Large intestine (tissue), 3 donors: ENCODE results near the gene ADPRHL1. TPM values are rescaled to one million over a fixed set of nuclear protein-coding genes. Genes with fewer than 3 reads are reported as not detected.
A peak's percentile ranks its signal among the peaks of the same experiment; 100 is the strongest.

Experiments used
- DNase-seq, 2 donors: peaks; one replicate each; pipeline versions ENCODE4 v3.0.0 to v3.0.0-alpha.2; 2013
- H3K27ac ChIP-seq: one replicate; pipeline ENCODE4 v1.5.1; 2013; ENCODE audit warnings: low read length
- H3K27me3 ChIP-seq: 2 replicates; pipeline ENCODE4 v1.6.1; 2013; ENCODE audit warnings: low read length; ENCODE audit not compliant: control insufficient read depth, insufficient read depth
- H3K36me3 ChIP-seq: 2 replicates; pipeline ENCODE4 v1.6.1; 2013; ENCODE audit warnings: low read length; ENCODE audit not compliant: control insufficient read depth, insufficient read depth
- H3K4me1 ChIP-seq: one replicate; pipeline ENCODE4 v1.6.1; 2013; ENCODE audit warnings: low read length; ENCODE audit not compliant: control insufficient read depth, insufficient read depth
- H3K4me3 ChIP-seq: one replicate; pipeline ENCODE4 v1.5.1; 2013; ENCODE audit warnings: low read length
- H3K9me3 ChIP-seq: one replicate; pipeline ENCODE4 v1.6.1; 2013; ENCODE audit warnings: mild to moderate bottlenecking, low read depth, low read length, moderate library complexity; ENCODE audit not compliant: control insufficient read depth
- WGBS: methylation state at CpG from one replicate; pipeline ENCODE4 v1.1.5; 2013; ENCODE audit warnings: low lambda C conversion rate; ENCODE audit not compliant: insufficient coverage; 5-methylcytosine and 5-hydroxymethylcytosine counted together
- polyA plus RNA-seq: library from polyadenylated mRNA; unstranded; fragments of 120-200 nt; gene quantifications from one replicate; pipeline ENCODE4 v1.2.1, GENCODE V29; 2013

The ADPRHL1 gene
- polyA plus RNA-seq, 1 donor: 2.8 TPM

DNA sequence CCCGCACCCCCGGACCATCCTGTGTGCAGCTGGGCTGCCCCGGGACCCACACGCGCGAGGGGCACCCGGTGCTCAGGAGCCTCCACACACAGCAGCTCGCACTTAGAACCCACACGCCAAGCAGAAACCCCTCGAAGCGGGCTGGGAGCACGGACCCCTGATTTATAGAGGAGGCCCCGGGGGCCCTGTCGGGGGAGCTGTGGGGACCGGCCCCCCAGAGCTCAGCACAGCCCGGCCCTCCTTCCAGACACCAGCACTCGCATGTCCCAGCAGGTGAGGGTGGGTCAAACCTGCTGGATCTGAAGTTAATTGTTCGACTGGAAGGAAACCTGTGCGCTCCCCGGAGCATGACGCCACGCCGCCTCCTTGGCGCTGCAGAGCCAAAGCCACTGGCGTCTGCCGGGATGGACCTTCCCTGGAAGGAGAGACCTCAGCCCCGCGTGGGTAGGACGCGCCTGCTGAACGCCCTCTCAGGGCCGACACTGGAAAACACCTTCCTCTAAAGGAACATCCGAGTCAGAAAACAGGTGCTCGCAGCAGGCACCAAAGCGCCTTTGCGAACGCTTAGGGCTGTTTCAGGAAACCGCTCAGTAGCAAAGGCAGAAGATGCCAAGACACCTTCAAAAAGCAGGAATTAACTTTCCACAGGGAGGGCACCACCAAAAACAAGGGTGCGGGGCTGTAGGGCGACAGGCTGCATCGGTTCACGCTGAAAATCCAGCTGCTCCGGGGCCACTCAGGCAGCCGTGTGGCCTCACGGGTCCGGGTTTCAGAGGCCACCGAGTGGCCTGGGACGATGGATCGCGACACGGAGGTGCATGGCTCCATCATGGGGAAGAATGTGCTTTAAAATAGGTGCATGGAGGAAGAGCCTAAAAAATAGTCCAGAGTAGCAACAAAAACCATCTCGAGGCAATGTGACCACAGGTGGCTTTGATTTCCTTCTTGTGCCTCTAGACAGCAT lies 51.6 kb downstream of the ADPRHL1 start:
- DNase-seq: no peak
- Histone ChIP-seq H3K9me3 (no peaks in the 10 kb centered on the region), H3K27ac (no peak overlapping the region), H3K4me3 (no peak overlapping the region), H3K27me3 (no peaks in the 10 kb centered on the region), H3K4me1 (peaks cover 12% of the 10 kb centered on the region), H3K36me3 (no peaks in the 10 kb centered on the region)
- WGBS: no CpG with 5 or more reads among the region's 52 CpGs

DNA sequence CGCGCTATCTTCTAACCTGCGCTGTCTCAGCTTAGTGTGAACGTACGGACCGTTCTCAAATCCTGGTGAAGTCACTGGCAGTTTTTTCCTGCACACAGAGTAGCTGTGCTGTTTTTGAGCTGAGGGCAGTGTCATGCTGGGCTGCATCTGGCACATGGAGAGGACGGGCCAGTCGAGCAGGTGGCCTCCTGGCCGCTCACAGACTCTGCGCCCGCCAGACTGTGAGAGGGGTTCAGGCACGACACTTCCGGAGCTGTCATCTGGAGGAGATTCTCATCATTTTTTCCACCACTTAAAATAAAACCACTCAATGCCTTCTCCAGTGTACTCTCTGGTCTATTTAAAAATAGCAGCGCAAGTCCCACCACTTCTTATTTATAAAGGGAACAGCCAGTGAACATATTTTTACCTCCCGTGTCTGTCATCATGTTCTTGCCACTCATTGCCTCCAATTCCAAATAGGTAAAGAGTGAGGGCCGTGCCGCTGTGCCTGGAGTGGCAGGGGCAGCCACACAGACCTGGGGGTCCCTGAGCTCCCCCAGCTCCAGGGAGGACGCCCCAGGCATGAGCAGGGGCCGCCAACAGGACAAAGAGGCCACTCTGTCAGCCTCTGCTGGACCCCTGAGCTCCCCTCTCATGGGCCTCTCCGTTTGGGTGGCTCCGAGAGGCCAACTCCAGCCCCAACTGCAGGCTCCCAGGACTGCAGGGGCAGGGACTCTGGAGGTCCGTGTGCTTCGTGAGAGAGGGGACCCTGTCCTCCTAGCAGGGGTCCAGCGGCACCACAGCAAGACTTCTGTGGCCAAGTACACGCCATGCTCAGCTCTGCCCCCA lies 52.5 kb downstream of the ADPRHL1 start:
- Histone ChIP-seq H3K27me3 (no peaks in the 10 kb centered on the region), H3K4me3 (no peak overlapping the region), H3K36me3 (no peaks in the 10 kb centered on the region), H3K27ac (no peak overlapping the region), H3K9me3 (no peaks in the 10 kb centered on the region), H3K4me1 (peaks cover 20% of the 10 kb centered on the region)
- WGBS: no CpG with 5 or more reads among the region's 25 CpGs
- DNase-seq: no peak

DNA sequence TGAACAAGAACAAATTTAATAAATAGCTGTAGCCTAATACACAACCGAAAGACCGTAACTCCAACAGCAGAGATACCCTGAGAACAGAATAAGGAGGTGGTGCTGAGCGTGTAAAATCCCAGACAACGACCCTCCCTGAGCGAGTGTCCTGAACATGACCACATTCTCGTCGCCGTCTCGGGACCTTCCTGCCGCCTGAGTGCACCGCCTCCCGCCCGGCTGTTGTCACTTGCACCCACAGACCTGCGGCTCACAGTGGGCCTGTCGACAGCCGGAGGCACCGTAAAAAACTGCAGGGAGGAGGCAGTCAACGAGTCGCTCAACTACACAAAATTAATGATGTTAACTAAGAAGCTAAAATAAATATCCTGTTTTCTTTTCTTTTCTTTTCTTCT lies 53.5 kb downstream of the ADPRHL1 start:
- Histone ChIP-seq H3K27me3 (no peaks in the 10 kb centered on the region), H3K4me1 (peaks cover 20% of the 10 kb centered on the region), H3K27ac (no peak overlapping the region), H3K36me3 (no peaks in the 10 kb centered on the region), H3K4me3 (no peak overlapping the region), H3K9me3 (no peaks in the 10 kb centered on the region)
- no CpG with 5 or more reads among the region's 19 CpGs for WGBS
- no peak for DNase-seq

DNA sequence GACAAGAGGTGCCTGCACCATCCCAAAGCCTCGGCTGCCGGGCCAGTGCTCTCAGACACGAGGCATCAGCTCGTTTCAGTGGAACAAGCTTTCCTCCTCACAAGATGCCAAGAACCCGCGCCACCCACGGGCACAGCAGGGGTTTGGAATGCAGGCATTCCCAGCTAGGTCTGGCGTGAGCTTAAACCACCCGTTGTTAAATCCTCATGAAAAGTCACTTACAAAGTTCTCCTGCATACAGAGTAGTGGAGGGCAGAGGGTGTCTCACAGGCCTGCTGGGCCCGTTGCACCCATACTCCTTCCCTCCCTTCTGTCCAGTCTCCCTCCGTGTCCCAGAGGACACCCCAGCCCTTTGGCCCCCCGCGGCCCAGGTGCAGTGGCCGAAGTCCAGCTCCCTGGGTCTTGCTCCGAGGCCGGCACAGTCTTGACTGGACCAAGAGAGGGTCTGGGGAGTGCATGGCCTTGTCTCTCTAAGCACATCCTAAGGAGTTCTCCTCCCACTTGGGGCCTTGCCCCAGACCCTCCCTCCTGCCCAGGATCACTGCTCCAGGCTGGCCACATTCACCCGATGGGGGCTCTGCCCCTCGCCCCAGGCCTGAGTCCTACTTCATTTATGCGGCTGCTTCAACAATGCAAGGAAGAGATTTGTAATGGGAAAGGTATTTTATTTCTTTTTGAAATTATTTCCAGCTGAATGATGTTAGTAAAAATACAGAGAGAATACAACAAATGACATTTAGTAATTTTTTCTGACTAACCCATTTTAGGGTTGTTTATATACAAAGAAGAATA lies 54.1 kb downstream of the ADPRHL1 start:
- Histone ChIP-seq H3K9me3 (no peaks in the 10 kb centered on the region), H3K27me3 (no peaks in the 10 kb centered on the region), H3K27ac (no peak overlapping the region), H3K4me3 (no peak overlapping the region), H3K36me3 (no peaks in the 10 kb centered on the region), H3K4me1 (peaks cover 20% of the 10 kb centered on the region)
- DNase-seq: no peak
- no CpG with 5 or more reads among the region's 19 CpGs for WGBS

DNA sequence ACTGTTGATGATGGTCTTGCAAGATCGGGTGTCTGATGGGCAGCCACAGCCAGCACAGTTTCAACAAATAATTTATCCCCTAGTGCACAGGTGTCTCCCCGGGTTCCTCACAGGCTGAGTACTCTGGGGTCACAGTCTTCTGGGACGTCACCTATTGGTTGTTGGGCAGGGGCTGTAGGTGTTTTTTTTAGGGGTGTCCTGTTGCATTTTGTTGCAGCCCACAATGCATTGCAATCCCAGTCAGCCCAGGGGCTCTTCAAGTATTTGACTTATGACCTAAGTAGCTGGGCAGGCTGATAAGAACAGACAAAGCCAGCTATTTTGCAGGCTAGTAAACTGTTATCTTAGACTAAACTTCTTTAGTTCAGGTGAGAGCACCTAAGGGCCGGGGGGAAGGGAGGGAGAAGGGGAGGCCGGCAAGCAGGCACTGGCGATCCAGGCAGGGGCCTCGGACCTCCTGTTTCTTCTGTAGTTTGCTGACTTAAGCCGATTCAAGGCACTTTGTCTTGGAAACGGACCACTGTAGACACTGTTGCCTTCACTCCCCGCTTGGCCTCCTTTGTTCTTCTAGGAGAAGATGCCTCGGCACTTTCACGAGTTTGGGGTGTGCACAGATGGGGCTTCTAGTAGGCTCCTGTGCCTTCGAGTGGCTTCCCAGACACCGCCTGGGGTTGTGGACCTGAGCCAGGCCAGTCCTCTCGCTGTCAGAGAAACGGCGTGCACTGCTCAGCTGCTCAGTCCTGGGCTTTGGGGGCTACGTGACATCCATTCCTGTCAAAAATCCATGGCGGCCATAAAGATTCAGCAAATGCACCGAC lies 55.5 kb downstream of the ADPRHL1 start:
- Histone ChIP-seq H3K27me3 (no peaks in the 10 kb centered on the region), H3K27ac (peak overlapping the region; percentile 37), H3K4me1 (peaks cover 24% of the 10 kb centered on the region), H3K4me3 (no peak overlapping the region), H3K9me3 (no peaks in the 10 kb centered on the region), H3K36me3 (no peaks in the 10 kb centered on the region)
- DNase-seq: peak in 1 of 2 donors; percentile 39
- 40% methylated on average over 1 of the region's 20 CpGs for WGBS

DNA sequence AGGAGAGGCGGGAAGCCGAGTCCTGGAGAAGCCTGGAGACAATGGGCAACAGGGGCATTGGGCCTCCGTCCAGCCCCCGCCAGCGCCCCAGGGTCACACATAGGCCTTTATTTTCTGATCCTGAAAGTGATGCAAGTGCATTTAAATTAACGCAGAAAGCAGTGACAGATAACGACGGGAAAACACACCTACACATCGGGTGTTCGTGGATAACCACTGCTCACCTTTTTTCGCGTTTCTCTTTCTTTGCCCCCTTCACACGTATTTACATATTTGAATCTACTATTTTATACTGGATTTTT lies 59.0 kb downstream of the ADPRHL1 start:
- WGBS: no CpG with 5 or more reads among the region's 13 CpGs
- DNase-seq: no peak
- Histone ChIP-seq H3K27me3 (no peaks in the 10 kb centered on the region), H3K4me3 (no peak overlapping the region), H3K4me1 (peaks cover 24% of the 10 kb centered on the region), H3K27ac (no peak overlapping the region), H3K36me3 (no peaks in the 10 kb centered on the region), H3K9me3 (peaks cover 3% of the 10 kb centered on the region)

DNA sequence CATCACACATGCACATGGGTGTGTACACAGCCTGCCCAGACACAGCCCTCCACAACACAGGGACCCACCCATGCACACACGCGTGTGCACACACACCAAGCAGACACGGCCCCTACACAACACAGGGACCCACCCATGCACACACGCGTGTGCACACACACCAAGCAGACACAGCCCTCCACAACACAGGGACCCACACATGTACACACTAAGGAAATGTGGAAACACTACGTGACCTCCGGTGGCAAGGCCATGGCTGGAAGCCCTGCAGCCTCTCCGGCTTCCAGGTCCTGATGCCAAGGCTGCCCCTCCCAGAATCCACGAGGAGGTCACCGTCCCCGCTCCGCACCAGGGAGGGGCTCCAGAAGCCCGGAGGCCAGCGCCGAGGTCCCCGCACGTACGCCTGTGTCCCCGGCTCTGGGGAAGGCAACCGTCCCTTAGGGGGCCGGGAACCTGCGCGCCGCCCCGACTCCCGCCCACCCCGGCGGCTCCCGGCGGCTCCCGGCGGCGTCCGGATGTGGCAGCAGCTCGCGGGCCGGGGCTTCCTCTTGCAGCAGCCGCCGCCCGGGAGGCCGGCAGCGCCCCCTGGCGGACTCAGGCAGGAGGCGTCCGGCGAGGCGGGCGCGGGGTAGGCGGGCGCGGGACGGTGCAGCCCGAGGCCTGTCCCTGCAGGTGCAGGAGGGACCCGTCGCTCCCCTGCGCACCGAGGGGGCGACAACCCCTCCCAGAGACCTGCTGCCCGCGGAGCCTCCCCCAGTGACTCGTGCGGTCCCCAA lies 59.5 kb downstream of the ADPRHL1 start:
- Histone ChIP-seq H3K27me3 (no peaks in the 10 kb centered on the region), H3K4me1 (peaks cover 24% of the 10 kb centered on the region), H3K27ac (no peak overlapping the region), H3K9me3 (peaks cover 3% of the 10 kb centered on the region), H3K36me3 (no peaks in the 10 kb centered on the region), H3K4me3 (peak overlapping the region; percentile 83)
- DNase-seq: peak; percentile 73 to 75
- no CpG with 5 or more reads among the region's 63 CpGs for WGBS

DNA sequence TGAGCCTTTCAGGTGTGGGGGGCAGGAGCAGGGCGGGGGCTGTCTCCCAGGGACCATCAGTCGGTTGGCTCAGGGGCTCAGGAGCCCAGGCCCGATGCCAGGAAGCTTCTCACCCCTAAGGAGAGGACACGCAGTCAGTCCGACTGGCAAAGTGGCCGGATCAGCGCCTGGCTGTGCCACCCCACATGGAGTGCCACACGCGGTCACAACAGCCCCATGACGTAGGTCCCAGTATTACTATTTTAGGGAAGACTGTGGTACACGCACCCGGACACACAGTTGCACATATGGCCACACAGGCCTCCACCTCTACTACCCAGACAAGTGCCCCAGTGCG lies 60.1 kb downstream of the ADPRHL1 start:
- Histone ChIP-seq H3K4me3 (peak overlapping the region; percentile 83), H3K36me3 (no peaks in the 10 kb centered on the region), H3K27me3 (no peaks in the 10 kb centered on the region), H3K27ac (no peak overlapping the region), H3K9me3 (peaks cover 3% of the 10 kb centered on the region), H3K4me1 (peaks cover 23% of the 10 kb centered on the region)
- DNase-seq: no peak
- no CpG with 5 or more reads among the region's 13 CpGs for WGBS

DNA sequence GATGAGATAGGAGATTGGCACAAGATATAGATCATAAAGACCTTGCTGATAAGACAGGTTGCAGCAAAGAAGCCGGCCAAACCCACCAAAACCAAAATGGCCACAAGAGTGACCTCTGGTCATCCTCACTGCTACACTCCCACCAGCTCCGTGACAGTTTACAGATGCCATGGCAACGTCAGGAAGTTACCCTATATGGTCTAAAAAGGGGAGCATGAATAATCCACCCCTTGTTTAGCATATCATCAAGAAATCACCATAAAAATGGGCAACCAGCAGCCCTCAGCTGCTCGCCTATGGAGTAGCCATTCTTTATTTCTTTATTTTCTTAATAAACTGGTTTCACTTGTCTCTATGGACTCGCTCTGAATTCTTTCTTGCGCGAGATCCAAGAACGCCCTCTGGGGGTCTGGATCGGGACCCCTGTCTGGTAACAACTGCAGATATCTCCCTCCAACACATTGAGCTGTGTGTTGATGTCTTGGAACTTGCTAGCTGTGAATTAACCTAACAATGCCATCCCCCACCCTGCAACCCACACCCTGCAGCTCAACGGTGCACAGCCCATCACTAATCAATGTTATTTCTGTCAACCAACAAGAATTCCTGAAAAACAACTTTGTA lies 62.3 kb downstream of the ADPRHL1 start:
- H3K27ac ChIP-seq: no peak overlapping the region
- no peaks in the 10 kb centered on the region for H3K36me3 ChIP-seq
- no CpG with 5 or more reads among the region's 10 CpGs for WGBS
- no peaks in the 10 kb centered on the region for H3K27me3 ChIP-seq
- peaks cover 8% of the 10 kb centered on the region for H3K9me3 ChIP-seq
- no peak overlapping the region for H3K4me3 ChIP-seq
- no peak for DNase-seq
- peaks cover 6% of the 10 kb centered on the region for H3K4me1 ChIP-seq
